Activated CD4-positive, alpha-beta T cell treated with anti-CD3 and anti-CD28 coated beads for 4 hours (primary cell): ENCODE measurements around the gene GSG1L2.

ENCODE experiments used
- DNase-seq, 2 donors: peaks; one replicate each; pipeline ENCODE4 v3.0.0-alpha.2; 2020

GSG1L2 gene

DNA sequence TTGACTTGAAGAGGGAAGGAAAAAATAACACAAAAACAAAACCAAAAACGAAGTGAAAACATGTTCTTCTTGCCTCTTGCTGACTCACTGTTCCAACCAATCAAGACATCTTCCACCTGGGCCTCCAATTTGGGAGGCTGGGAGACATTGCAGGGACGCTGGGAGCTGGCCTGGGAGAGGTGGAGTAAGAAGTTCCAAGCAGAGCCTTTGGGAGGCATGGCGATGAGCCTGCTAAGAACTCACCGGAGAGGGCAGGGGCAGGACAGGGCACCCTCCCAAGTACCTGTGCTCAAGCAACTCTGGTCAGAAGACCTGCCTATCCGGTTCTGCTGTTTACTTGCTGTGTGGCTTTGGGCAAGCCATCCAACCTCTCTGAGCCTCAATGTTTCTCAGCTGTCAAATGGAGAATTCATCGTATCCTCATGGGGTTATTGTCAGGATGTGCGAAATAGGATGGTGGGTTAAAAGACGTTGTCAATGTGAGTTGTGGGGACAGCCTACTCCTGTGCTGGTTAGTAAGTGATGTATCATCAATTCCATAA lies 3.0 kb upstream of the GSG1L2 start:
- DNase-seq = no peak

DNA sequence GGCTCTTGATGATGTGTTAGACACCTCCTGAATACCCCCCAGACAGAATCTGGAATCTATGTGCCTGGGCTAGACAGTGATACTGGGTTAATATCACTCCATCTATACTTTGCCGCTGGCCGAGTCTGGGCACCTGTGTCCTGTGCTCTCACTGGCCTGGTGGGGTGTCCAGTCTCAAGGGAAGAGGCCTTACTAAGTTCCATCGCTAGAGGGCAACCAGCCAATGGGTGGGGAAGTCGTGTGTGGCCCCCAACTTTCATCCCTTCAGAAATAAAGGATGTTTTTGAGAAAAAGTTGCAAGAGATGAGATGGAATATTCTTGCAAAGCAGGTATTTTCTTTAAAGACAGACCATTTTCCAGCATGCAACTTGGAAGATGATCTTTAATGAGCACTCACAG lies 2.2 kb upstream of the GSG1L2 start:
- no peak for DNase-seq

- no peak for DNase-seq
Observed at GRCh38 chr17:9820448-9820847, 1.4 kb downstream of the GSG1L2 start.

- no peak for DNase-seq
Observed at GRCh38 chr17:9818760-9819159, 3.1 kb downstream of the GSG1L2 start.

GRCh38 chr17:9817086-9817485 lies 4.8 kb downstream of the GSG1L2 start:
- no peak for DNase-seq

GRCh38 chr17:9816472-9816871 lies 5.4 kb downstream of the GSG1L2 start:
- DNase-seq = no peak

DNA sequence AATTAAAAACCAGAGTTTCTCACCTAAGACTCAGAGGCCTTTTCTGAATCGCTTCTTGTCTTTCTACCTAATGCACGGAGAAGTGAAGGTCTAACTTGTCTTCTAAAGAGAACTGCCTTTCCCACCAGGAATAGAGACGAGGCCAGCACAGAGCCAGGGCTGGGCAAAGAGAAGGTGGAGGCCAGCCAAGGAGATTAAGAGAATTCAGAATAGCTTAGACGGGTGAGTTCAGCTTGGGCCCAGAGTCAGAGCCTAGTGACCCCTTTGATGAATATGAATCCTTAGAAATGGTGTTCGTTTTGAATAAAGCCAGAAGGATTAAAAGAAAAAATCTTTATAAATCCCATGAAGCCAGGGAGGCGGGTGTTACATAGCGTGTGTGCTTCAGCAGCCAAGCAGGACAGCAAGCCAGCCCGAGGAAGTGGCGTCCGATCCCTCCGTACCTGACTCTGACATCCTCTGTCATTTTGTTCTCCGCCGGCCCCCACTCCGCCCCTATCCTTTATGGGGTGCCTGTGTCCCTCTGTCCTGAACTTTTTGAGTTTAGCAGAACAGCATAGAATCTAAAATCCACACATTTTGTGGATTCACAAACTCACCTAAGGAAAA lies 7.4 kb downstream of the GSG1L2 start:
- DNase-seq = no peak

DNA sequence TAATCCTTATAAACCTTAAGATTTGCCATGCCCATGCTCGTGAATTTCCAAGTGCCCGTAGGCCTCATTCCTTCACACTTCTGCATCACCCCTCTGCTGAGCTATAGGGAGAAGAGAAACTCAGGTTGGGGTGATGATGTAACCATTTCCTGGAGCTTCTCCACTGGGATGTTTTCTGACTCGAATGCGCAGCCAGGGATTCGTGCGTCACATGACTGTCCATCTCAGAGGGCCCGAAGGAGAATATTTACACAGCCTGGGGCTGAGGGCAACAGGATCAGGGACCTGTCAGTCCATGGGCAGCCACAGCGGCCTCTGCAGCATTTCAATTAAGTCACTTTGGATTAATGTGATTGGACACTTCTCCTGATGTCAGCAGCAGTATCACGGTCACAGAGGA lies 8.7 kb downstream of the GSG1L2 start:
- DNase-seq = no peak

GRCh38 chr17:9811537-9811936 lies 10.3 kb downstream of the GSG1L2 start:
- no peak for DNase-seq

DNA sequence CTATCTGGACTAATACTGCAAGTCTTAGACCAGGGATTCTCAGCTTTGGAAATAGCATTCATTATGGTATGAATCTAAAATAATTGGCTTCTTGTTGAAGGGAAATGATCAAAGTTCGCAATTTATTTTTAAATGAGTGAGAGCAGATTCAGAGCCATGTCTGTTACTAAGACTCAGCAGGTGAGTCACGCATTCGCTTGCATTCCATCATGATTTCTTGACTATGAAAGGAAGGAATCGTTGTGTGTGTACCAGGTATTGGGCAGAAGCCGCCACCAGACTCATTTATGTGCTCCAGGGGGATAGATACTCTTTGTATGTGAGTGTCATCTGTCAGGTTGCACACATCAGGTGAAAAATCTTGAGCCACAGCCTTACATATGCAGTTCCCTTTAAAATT lies 10.8 kb downstream of the GSG1L2 start:
- no peak for DNase-seq

DNA sequence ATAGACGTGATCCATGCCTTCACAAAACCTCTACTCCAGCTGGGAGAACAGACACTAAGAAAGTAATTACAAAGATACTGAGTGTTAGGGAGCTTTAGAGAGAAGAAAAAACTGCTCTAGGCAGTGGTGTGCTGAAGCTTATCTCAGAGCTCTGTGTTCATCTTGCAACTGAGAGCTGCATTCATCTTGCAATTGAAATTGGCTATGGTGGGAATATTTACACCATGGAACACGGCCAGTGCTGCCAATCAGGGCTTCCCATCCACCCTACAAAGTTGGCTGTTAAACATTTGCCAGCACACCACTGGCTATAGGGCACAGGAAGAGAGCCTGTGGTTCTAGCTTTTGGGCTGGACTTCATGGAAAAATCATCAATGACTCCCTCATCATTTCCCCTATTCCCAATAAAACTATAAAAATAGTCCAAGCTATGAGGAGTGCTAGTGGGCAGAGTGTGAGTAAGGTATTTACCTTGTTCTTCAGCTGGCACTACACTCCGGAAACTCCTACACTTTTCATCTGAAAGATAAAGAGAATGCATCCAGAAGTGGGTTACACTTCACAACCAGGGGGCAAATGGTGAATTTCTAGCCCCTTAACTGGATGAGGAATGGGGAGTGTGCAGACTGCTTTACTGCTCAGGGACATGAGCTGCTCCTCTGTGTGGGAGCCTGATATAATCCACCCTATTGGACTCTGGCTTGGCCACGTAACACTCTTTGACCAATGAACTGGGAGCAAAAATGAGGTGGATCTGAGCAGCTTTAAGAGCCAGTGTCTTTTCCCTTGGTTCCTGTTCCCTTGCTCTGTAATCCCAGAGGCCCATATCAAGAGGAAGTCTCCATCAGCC lies 11.6 kb downstream of the GSG1L2 start:
- no peak for DNase-seq

DNA sequence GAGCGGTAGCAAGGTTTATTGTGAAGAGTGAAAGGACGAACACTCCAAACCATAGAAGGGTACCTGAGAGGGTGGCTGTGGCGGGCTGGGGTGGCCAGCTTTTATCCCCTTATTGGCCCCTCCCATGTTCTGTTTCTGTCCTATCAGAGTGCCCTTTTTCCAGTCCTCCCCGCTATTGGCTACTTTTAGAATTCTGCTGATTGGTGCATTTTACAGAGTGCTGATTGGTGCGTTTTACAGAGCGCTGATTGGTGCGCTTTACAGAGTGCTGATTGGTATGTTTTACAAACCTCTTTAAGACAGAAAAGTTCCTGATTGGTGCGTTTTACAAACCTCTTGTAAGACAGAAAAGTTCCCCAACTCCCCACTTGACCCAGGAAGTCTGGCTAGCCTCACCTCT lies 12.5 kb downstream of the GSG1L2 start:
- DNase-seq = no peak

GRCh38 chr17:9806699-9807098 lies 15.2 kb downstream of the GSG1L2 start:
- no peak for DNase-seq

DNA sequence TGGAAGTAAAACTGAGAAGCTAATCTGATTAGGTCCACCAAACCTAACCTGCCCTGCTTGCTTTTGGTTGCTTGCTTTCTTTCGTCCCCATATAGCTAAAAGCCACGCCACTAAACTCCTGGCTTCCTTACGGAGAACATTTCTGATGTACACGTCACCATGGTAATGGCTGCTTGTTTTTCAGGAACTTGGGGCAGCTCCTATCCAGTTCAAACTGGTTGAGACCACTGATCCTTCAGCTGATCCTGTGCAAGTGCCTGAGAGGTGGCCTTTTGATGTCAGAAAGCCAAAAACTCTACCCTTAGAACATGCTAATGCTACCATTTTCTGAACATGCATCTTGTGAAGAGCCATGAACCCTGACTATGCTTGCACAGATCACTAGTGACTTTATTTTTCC lies 16.1 kb downstream of the GSG1L2 start:
- DNase-seq = no peak

- DNase-seq = no peak
Observed at GRCh38 chr17:9802697-9803096, 19.2 kb downstream of the GSG1L2 start.

GRCh38 chr17:9802294-9802693 lies 19.6 kb downstream of the GSG1L2 start:
- DNase-seq = no peak

- no peak for DNase-seq
Observed at GRCh38 chr17:9801505-9801904, 20.4 kb downstream of the GSG1L2 start.

- no peak for DNase-seq
Observed at GRCh38 chr17:9798724-9799123, 23.2 kb downstream of the GSG1L2 start.

GRCh38 chr17:9798008-9798407 lies 23.9 kb downstream of the GSG1L2 start:
- DNase-seq = no peak

GRCh38 chr17:9792181-9792840 lies 29.6 kb downstream of the GSG1L2 start:
- DNase-seq = no peak

DNA sequence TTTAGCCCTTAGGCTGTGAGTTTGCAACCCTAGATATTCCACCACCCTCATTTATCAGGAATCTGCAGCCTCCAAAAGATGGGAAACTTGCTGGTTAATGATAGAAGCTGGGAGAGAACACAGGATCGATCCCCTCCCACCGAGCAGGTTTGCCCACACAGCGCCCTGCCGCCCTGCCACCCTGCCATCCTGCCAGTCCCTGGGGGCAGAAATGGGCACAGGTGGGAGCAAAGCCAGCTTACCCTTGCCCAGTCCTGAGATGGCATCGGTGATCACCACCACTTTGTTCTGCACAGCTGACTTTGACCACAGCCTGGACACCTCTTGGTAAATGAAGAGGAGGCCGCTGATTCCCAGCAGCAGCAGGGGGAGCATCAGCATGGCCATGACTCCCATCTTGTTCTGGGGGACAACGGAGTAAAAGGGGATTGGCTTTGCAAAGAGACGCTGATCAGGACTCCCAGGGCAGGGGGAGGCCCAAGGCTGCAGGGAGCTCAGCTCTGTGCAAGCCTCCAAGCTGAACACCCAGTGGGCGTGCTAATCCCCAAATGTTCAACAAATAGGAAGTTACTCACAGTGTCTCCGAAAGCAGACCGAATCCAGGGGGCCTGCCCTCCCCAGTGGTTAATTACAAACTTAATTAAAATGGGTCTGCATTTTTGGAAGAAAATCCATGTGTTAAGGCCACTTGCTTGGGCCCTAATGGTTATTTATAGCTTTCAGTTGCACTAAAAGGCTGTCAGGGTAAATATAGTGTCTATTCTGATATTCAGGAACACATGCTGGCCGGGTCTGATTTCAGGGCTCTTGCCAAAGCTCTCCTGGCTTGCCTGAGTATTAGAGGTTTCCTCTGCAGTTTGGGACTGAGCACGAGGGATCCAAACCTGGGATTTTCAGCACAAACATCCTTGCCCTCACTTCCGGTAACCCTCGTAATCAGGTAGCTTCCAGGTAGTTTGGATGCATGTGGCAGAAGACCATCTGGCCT lies 30.7 kb downstream of the GSG1L2 start, which contains the start of gene DHRS7C:
TSS of gene DHRS7C (minus strand) at position 704 of the 988 bp plus-strand sequence. CDS start at position 396, 308 bp downstream.
- no peak for DNase-seq

DNA sequence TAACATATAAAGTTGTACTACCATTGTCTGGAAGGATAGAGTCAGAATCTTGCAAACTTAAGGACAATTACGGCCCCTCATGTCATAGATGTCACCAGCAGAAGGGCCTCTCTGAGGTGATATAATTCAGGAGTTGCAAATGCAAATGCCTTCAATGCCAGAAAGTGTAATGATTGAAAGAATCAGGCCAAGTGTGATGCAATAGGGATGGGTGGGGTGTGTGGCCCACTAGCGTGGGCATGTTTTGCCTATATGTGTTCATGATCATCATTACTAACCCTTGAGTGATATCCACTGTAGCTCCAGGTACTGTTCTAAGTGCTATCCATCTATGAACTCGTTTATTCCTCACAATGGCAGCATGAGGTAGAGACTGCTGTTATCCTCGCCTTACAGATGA lies 31.6 kb downstream of the GSG1L2 start:
- no peak for DNase-seq
